ENCODE results near the gene TP53I3. TPM values are rescaled to one million over a fixed set of nuclear protein-coding genes. Genes with fewer than 3 reads are reported as not detected.
A peak's percentile ranks its signal among the peaks of the same experiment; 100 is the strongest.

The TP53I3 gene
- total RNA-seq = 100 to 1,000 TPM in 1 of 4 donors, 10 to 100 TPM in 3; 69.5 to 129 (median 84.7) TPM

- peak; percentile 57 for DNase-seq
- peaks cover 0 to 36% (median 7%) of the 10 kb centered on the region in 3 donors for H3K36me3 ChIP-seq
- H3K4me1 ChIP-seq = peaks cover 10 to 42% (median 20%) of the 10 kb centered on the region in 3 donors
- WGBS, 2 donors = 2 to 3% methylated on average over 9 to 16 of the region's 44 CpGs
- H3K27ac ChIP-seq = peak within 1 kb of the TSS; percentile 90 to 97 (median 95)
- peak within 1 kb of the TSS; percentile 52 to 78 (median 68) for H3K4me3 ChIP-seq
- TF ChIP-seq CTCF (IDR thresholded peaks at IDR 0.05) = peak; percentile 94 to 100 (median 98)
- TF ChIP-seq POLR2A (IDR thresholded peaks at IDR 0.05) = peak in 2 of 4 donors; percentile 45 to 64
- intact Hi-C loops (cut with DNase I) = no loop called here
- H3K9me3 ChIP-seq = no peaks in the 10 kb centered on the region
- H3K27me3 ChIP-seq = no peaks in the 10 kb centered on the region
Measured at GRCh38 chr2:24084386-24085199, at the start of gene TP53I3. TP53I3 (minus strand) TSS chr2:24084834; CDS start chr2:24084326, 508 bp downstream.

- intact Hi-C loops (cut with DNase I) = no loop called here
- peaks cover 0 to 4% (median 4%) of the 10 kb centered on the region in 3 donors for H3K9me3 ChIP-seq
- no peak overlapping the region for H3K27ac ChIP-seq
- no peak for DNase-seq
- TF ChIP-seq CTCF (IDR thresholded peaks at IDR 0.05) (no peak), POLR2A (IDR thresholded peaks at IDR 0.05) (no peak)
- H3K27me3 ChIP-seq = no peaks in the 10 kb centered on the region
- no peaks in the 10 kb centered on the region for H3K36me3 ChIP-seq
- no peak overlapping the region for H3K4me3 ChIP-seq
- 85 to 100% methylated on average over 3 of the region's 3 CpGs for WGBS, 2 donors
- H3K4me1 ChIP-seq = no peaks in the 10 kb centered on the region
Measured at GRCh38 chr2:24132543-24132942, 47.9 kb upstream of the TP53I3 start.

- TF ChIP-seq CTCF (IDR thresholded peaks at IDR 0.05) = no peak
- TF ChIP-seq POLR2A (IDR thresholded peaks at IDR 0.05) = no peak
- DNase-seq = no peak
- no peak overlapping the region for H3K27ac ChIP-seq
- intact Hi-C loops (cut with DNase I) = no loop called here
- 43 to 48% methylated on average over 1 of the region's 1 CpG for WGBS, 2 donors
- no peaks in the 10 kb centered on the region for H3K9me3 ChIP-seq
- H3K27me3 ChIP-seq = no peaks in the 10 kb centered on the region
- peaks cover 0 to 32% (median 14%) of the 10 kb centered on the region in 3 donors for H3K4me1 ChIP-seq
- no peaks in the 10 kb centered on the region for H3K36me3 ChIP-seq
- H3K4me3 ChIP-seq = no peak overlapping the region
Measured at GRCh38 chr2:24125956-24126355, 41.3 kb upstream of the TP53I3 start.

GRCh38 chr2:24123922-24124580 lies 39.4 kb upstream of the TP53I3 start:
- WGBS, 2 donors = 14 to 26% methylated on average over 5 to 6 of the region's 9 CpGs
- Histone ChIP-seq H3K4me3 (peak overlapping the region; percentile 67 to 90 (median 82)), H3K27me3 (no peaks in the 10 kb centered on the region), H3K27ac (peak overlapping the region; percentile 86 to 95 (median 92)), H3K4me1 (peaks cover 0 to 32% (median 14%) of the 10 kb centered on the region in 3 donors), H3K9me3 (no peaks in the 10 kb centered on the region), H3K36me3 (no peaks in the 10 kb centered on the region)
- TF ChIP-seq POLR2A (IDR thresholded peaks at IDR 0.05) (no peak), CTCF (IDR thresholded peaks at IDR 0.05) (no peak)
- no peak for DNase-seq
- intact Hi-C loops (cut with DNase I) = no loop called here
